ENCODE data around the gene EHBP1.
A peak's percentile ranks its signal among the peaks of the same experiment; 100 is the strongest.

EHBP1 gene

DNA sequence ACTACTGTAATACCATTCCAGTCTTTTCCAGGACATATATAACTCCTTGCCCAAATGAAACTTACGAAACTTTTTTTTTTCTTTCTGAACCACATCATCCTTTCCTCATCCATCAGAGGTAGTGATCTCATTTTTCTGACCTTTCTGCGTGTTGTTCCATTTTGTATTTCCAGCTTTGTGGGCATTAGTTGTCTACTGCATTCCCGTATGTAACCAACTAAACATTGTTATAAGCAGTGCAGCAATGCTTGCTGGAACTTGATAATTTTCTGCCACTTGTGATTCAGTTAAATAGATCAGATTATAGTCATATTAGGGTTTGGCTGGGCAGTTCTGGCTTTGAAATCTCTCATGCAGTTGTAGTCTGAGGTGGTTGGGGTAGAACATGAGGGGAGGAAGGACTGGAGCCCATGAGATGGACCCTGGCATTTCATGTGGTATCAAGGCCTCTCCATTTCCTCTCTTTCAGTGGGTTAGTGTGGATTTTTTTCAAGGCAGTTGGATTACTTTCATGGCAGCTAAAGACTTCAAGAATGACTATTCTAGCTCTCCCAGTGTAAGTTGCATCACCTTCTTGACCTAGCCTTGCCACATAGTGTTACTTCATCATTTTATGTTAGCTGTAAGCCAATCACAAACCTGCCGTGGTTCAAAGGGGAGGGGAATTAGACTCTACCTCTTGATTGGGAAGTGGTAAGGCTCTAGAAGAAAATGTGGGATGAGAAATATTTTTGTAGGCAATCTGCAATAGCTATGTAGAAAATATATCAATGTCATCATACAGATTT lies 80.5 kb downstream of the EHBP1 start:
- Histone ChIP-seq H3K4me2 (ENCODE audit: low read length) (no peak overlapping the region), H3K27me3 (ENCODE audit: control insufficient read depth, low read length) (no peaks in the 10 kb centered on the region), H3K27ac (ENCODE audit: low read depth, low read length) (no peak overlapping the region), H3F3A (ENCODE audit: control insufficient read depth, insufficient read depth) (no peaks in the 10 kb centered on the region), H3K36me3 (ENCODE audit: control insufficient read depth, low read length) (peaks cover 4% of the 10 kb centered on the region; the same call in 1 of the 2 replicates), H4K20me1 (ENCODE audit: control insufficient read depth, insufficient read depth, low read depth, low read length) (no peaks in the 10 kb centered on the region), H3K4me1 (ENCODE audit: control insufficient read depth, low read length) (no peaks in the 10 kb centered on the region), H3K9me2 (replicated peaks; ENCODE audit: control insufficient read depth, low read length) (no peaks in the 10 kb centered on the region), H3K9me3 (ENCODE audit: control insufficient read depth, insufficient read depth, low read length) (peaks cover 12% of the 10 kb centered on the region; the same call in 1 of the 2 replicates), H3K79me2 (ENCODE audit: control insufficient read depth, low read length) (no peaks in the 10 kb centered on the region), H3K4me3 (ENCODE audit: low read length) (no peak overlapping the region)
- TF ChIP-seq CTCF (IDR thresholded peaks at IDR 0.05; ENCODE audit: low read depth, low read length, poor library complexity, severe bottlenecking) = no peak
- no peak for TF ChIP-seq EZH2phosphoT487 (IDR thresholded peaks at IDR 0.05; ENCODE audit: borderline replicate concordance, low read length)

DNA sequence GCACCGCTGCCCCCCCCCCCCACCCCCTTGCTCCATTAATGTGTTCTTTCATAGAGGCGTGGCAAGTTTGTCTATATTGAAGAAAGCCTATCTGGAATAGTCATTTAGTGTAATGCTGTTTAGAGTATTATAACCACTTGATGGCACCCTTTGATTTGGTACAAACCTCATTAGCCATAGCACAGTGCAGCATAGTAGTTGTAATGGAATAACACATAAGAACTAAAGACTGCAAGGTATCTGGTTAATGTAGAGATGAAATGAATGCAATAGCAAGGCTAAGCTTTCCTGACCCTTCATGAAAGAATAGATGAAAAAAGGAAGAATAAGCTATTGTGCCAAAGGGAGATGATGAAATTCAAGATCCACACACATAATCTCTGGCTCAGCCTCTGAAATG lies 81.9 kb downstream of the EHBP1 start:
- Histone ChIP-seq H3K4me2 (ENCODE audit: low read length) (no peak overlapping the region), H3K9me2 (replicated peaks; ENCODE audit: control insufficient read depth, low read length) (no peaks in the 10 kb centered on the region), H3K9me3 (ENCODE audit: control insufficient read depth, insufficient read depth, low read length) (peaks cover 7% of the 10 kb centered on the region; the same call in 1 of the 2 replicates), H3K4me3 (ENCODE audit: low read length) (no peak overlapping the region), H3K79me2 (ENCODE audit: control insufficient read depth, low read length) (no peaks in the 10 kb centered on the region), H4K20me1 (ENCODE audit: control insufficient read depth, insufficient read depth, low read depth, low read length) (no peaks in the 10 kb centered on the region), H3K27me3 (ENCODE audit: control insufficient read depth, low read length) (no peaks in the 10 kb centered on the region), H3K36me3 (ENCODE audit: control insufficient read depth, low read length) (peaks cover 4% of the 10 kb centered on the region; the same call in 1 of the 2 replicates), H3F3A (ENCODE audit: control insufficient read depth, insufficient read depth) (no peaks in the 10 kb centered on the region), H3K4me1 (ENCODE audit: control insufficient read depth, low read length) (no peaks in the 10 kb centered on the region), H3K27ac (ENCODE audit: low read depth, low read length) (no peak overlapping the region)
- no peak for TF ChIP-seq EZH2phosphoT487 (IDR thresholded peaks at IDR 0.05; ENCODE audit: borderline replicate concordance, low read length)
- peak; percentile 41 for TF ChIP-seq CTCF (IDR thresholded peaks at IDR 0.05; ENCODE audit: low read depth, low read length, poor library complexity, severe bottlenecking)

- Histone ChIP-seq H3K27ac (ENCODE audit: low read depth, low read length) (no peak overlapping the region), H4K20me1 (ENCODE audit: control insufficient read depth, insufficient read depth, low read depth, low read length) (no peaks in the 10 kb centered on the region), H3K4me2 (ENCODE audit: low read length) (no peak overlapping the region), H3K79me2 (ENCODE audit: control insufficient read depth, low read length) (no peaks in the 10 kb centered on the region), H3K36me3 (ENCODE audit: control insufficient read depth, low read length) (no peaks in the 10 kb centered on the region), H3K9me2 (replicated peaks; ENCODE audit: control insufficient read depth, low read length) (no peaks in the 10 kb centered on the region), H3K27me3 (ENCODE audit: control insufficient read depth, low read length) (no peaks in the 10 kb centered on the region), H3F3A (ENCODE audit: control insufficient read depth, insufficient read depth) (no peaks in the 10 kb centered on the region), H3K9me3 (ENCODE audit: control insufficient read depth, insufficient read depth, low read length) (no peaks in the 10 kb centered on the region), H3K4me3 (ENCODE audit: low read length) (no peak overlapping the region), H3K4me1 (ENCODE audit: control insufficient read depth, low read length) (no peaks in the 10 kb centered on the region)
- TF ChIP-seq EZH2phosphoT487 (IDR thresholded peaks at IDR 0.05; ENCODE audit: borderline replicate concordance, low read length) (no peak), CTCF (IDR thresholded peaks at IDR 0.05; ENCODE audit: low read depth, low read length, poor library complexity, severe bottlenecking) (no peak)
Observed at GRCh38 chr2:62789518-62789917, 84.0 kb downstream of the EHBP1 start.
